Neural progenitor cell (in vitro differentiated cells): ENCODE data around the gene OR52W1. TPM values are rescaled to one million over a fixed set of nuclear protein-coding genes. Genes with fewer than 3 reads are reported as not detected.

Source experiments
- DNase-seq: peaks from one replicate; pipeline ENCODE4 v3.0.0-alpha.2; 2016; ENCODE audit warnings: low spot score
- H2AFZ ChIP-seq: fragments of 200-600 bp; sonication (generic); replicated peaks from 2 replicates; pipeline ENCODE4 v1.6.1; 2016; ENCODE audit warnings: antibody characterized with exemption
- H3F3A ChIP-seq: fragments of 200-600 bp; sonication (generic); 2 replicates; pipeline ENCODE4 v1.6.1; 2016; ENCODE audit warnings: antibody characterized with exemption, low read depth
- H3K27ac ChIP-seq: fragments of 200-600 bp; sonication (generic); 2 replicates; pipeline ENCODE4 v1.5.1; 2016; ENCODE audit warnings: mild to moderate bottlenecking
- H3K27me3 ChIP-seq: fragments of 200-600 bp; sonication (generic); 2 replicates; pipeline ENCODE4 v1.6.1; 2016; ENCODE audit warnings: mild to moderate bottlenecking, moderate library complexity
- H3K36me3 ChIP-seq: fragments of 200-600 bp; sonication (generic); 2 replicates; pipeline ENCODE4 v1.5.1; 2016
- H3K4me1 ChIP-seq: fragments of 200-600 bp; sonication (generic); 2 replicates; pipeline ENCODE4 v1.6.1; 2016; ENCODE audit warnings: mixed run types
- H3K4me2 ChIP-seq: fragments of 200-600 bp; sonication (generic); 2 replicates; pipeline ENCODE4 v1.6.1; 2016
- H3K4me3 ChIP-seq: fragments of 200-600 bp; sonication (generic); 2 replicates; pipeline ENCODE4 v1.5.1; 2016
- H3K79me2 ChIP-seq: fragments of 200-600 bp; sonication (generic); 2 replicates; pipeline ENCODE4 v1.6.1; 2016; ENCODE audit warnings: low read depth
- H3K9ac ChIP-seq: fragments of 200-600 bp; sonication (generic); 2 replicates; pipeline ENCODE4 v1.6.1; 2016
- H3K9me3 ChIP-seq: fragments of 200-600 bp; sonication (generic); 2 replicates; pipeline ENCODE4 v1.5.1; 2016; ENCODE audit warnings: low read depth
- H4K20me1 ChIP-seq: fragments of 200-600 bp; sonication (generic); 2 replicates; pipeline ENCODE4 v1.6.1; 2016; ENCODE audit warnings: low read depth
- H3K27ac Mint-ChIP-seq: 3 replicates; pipeline ENCODE4 v1.8.0; 2021; ENCODE audit warnings: mixed read lengths
- H3K27me3 Mint-ChIP-seq: 2 replicates; pipeline ENCODE4 v1.8.0; 2022; ENCODE audit warnings: low read depth, mild to moderate bottlenecking, inconsistent platforms, moderate library complexity, mixed read lengths; ENCODE audit not compliant: insufficient read depth
- H3K36me3 Mint-ChIP-seq: 3 replicates; pipeline ENCODE4 v1.8.0; 2021; ENCODE audit warnings: mixed read lengths
- H3K4me1 Mint-ChIP-seq: 3 replicates; pipeline ENCODE4 v1.8.0; 2021; ENCODE audit warnings: mixed read lengths
- H3K4me3 Mint-ChIP-seq: 3 replicates; pipeline ENCODE4 v1.8.0; 2021; ENCODE audit warnings: mild to moderate bottlenecking, moderate library complexity, mixed read lengths
- H3K9me3 Mint-ChIP-seq: 3 replicates; pipeline ENCODE4 v1.8.0; 2020; ENCODE audit warnings: mixed read lengths
- CTCF ChIP-seq: fragments of 200-600 bp; sonication (generic); IDR thresholded peaks from 2 replicates; pipeline ENCODE4 v1.5.1; 2017; ENCODE audit warnings: antibody characterized with exemption, mild to moderate bottlenecking
- EZH2 ChIP-seq: fragments of 200-600 bp; sonication (generic); IDR thresholded peaks from 2 replicates; pipeline ENCODE4 v1.6.1; 2017; ENCODE audit warnings: antibody characterized with exemption, mild to moderate bottlenecking, moderate library complexity
- EZH2phosphoT487 ChIP-seq: fragments of 200-600 bp; sonication (generic); IDR thresholded peaks from 2 replicates; pipeline ENCODE4 v1.6.1; 2017; ENCODE audit warnings: antibody characterized with exemption
- total RNA-seq: library from RNA; depleted of rRNA; stranded (reverse); fragments of >200 nt; gene quantifications from 2 replicates; pipeline ENCODE4 v1.2.3, GENCODE V29; 2015; ENCODE audit warnings: low replicate concordance

Gene OR52W1
- total RNA-seq, 1 donor from 2014 or later, result not detected

- Histone ChIP-seq H2AFZ (no peak overlapping the region), H3F3A (no peaks in the 10 kb centered on the region), H3K27ac (no peak overlapping the region), H3K4me2 (no peak overlapping the region), H3K27me3 (no peaks in the 10 kb centered on the region), H3K79me2 (peaks cover 63% of the 10 kb centered on the region), H3K9ac (no peak overlapping the region), H3K36me3 (no peaks in the 10 kb centered on the region), H3K9me3 (no peaks in the 10 kb centered on the region), H3K4me3 (no peak overlapping the region), H3K4me1 (no peaks in the 10 kb centered on the region), H4K20me1 (peaks cover 34% of the 10 kb centered on the region)
- no peak for TF ChIP-seq CTCF
- no peak for TF ChIP-seq EZH2
- TF ChIP-seq EZH2phosphoT487, result no peak
- no peak for DNase-seq
- H3K4me1 Mint-ChIP-seq, result no peaks in the 10 kb centered on the region
- no peaks in the 10 kb centered on the region for H3K9me3 Mint-ChIP-seq
- no peaks in the 10 kb centered on the region for H3K27me3 Mint-ChIP-seq
- no peak overlapping the region for H3K4me3 Mint-ChIP-seq
- peaks cover 7% of the 10 kb centered on the region for H3K36me3 Mint-ChIP-seq
- H3K27ac Mint-ChIP-seq, result no peak overlapping the region
Observed at GRCh38 chr11:6225896-6226295, 26.9 kb downstream of the OR52W1 start.

GRCh38 chr11:6228520-6228919 is 29.5 kb downstream of the OR52W1 start:
- no peak overlapping the region for H3K9ac ChIP-seq
- H3K4me3 Mint-ChIP-seq, result no peak overlapping the region
- no peak overlapping the region for H3K4me3 ChIP-seq
- no peaks in the 10 kb centered on the region for H3F3A ChIP-seq
- H3K27ac Mint-ChIP-seq, result no peak overlapping the region
- no peaks in the 10 kb centered on the region for H3K36me3 ChIP-seq
- H3K4me1 ChIP-seq, result peaks cover 5% of the 10 kb centered on the region
- DNase-seq, result no peak
- peaks cover 45% of the 10 kb centered on the region for H4K20me1 ChIP-seq
- H3K27ac ChIP-seq, result no peak overlapping the region
- no peaks in the 10 kb centered on the region for H3K9me3 ChIP-seq
- TF ChIP-seq EZH2phosphoT487, result no peak
- H3K79me2 ChIP-seq, result peaks cover 89% of the 10 kb centered on the region
- no peaks in the 10 kb centered on the region for H3K27me3 ChIP-seq
- no peak overlapping the region for H3K4me2 ChIP-seq
- H2AFZ ChIP-seq, result no peak overlapping the region
- peaks cover 4% of the 10 kb centered on the region for H3K4me1 Mint-ChIP-seq
- no peaks in the 10 kb centered on the region for H3K9me3 Mint-ChIP-seq
- H3K36me3 Mint-ChIP-seq, result peaks cover under 1% of the 10 kb centered on the region
- no peaks in the 10 kb centered on the region for H3K27me3 Mint-ChIP-seq

- no peaks in the 10 kb centered on the region for H3K27me3 ChIP-seq
- no peak for DNase-seq
- Mint-ChIP-seq H3K27ac (no peak overlapping the region), H3K27me3 (no peaks in the 10 kb centered on the region), H3K4me1 (peaks cover 10% of the 10 kb centered on the region), H3K4me3 (no peak overlapping the region), H3K36me3 (no peaks in the 10 kb centered on the region), H3K9me3 (no peaks in the 10 kb centered on the region)
- no peak overlapping the region for H3K4me3 ChIP-seq
- no peaks in the 10 kb centered on the region for H3K9me3 ChIP-seq
- no peak for TF ChIP-seq EZH2
- no peak for TF ChIP-seq EZH2phosphoT487
- no peak for TF ChIP-seq CTCF
- peaks cover 8% of the 10 kb centered on the region for H3K4me1 ChIP-seq
- no peak overlapping the region for H3K4me2 ChIP-seq
- H3K27ac ChIP-seq, result no peak overlapping the region
- H3F3A ChIP-seq, result no peaks in the 10 kb centered on the region
- no peak overlapping the region for H3K9ac ChIP-seq
- H3K79me2 ChIP-seq, result peaks cover 94% of the 10 kb centered on the region
- no peak overlapping the region for H2AFZ ChIP-seq
- peaks cover 45% of the 10 kb centered on the region for H4K20me1 ChIP-seq
- H3K36me3 ChIP-seq, result no peaks in the 10 kb centered on the region
Observed at GRCh38 chr11:6229911-6230310, 30.9 kb downstream of the OR52W1 start.

GRCh38 chr11:6232899-6233298 is 33.9 kb downstream of the OR52W1 start:
- no peaks in the 10 kb centered on the region for H3K9me3 Mint-ChIP-seq
- H3K9ac ChIP-seq, result no peak overlapping the region
- H3K27ac Mint-ChIP-seq, result no peak overlapping the region
- peak overlapping the region; percentile 97 for H3K4me3 ChIP-seq
- peaks cover 64% of the 10 kb centered on the region for H3K79me2 ChIP-seq
- no peaks in the 10 kb centered on the region for H3K36me3 Mint-ChIP-seq
- H3K4me1 ChIP-seq, result peaks cover 8% of the 10 kb centered on the region
- no peak overlapping the region for H2AFZ ChIP-seq
- no peak for TF ChIP-seq EZH2
- TF ChIP-seq CTCF, result no peak
- no peaks in the 10 kb centered on the region for H3K27me3 ChIP-seq
- peak overlapping the region; percentile 95 for H3K4me2 ChIP-seq
- peaks cover 13% of the 10 kb centered on the region for H3K4me1 Mint-ChIP-seq
- DNase-seq, result no peak
- peaks cover 12% of the 10 kb centered on the region for H3F3A ChIP-seq
- peaks cover 30% of the 10 kb centered on the region for H4K20me1 ChIP-seq
- H3K4me3 Mint-ChIP-seq, result peak overlapping the region; percentile 59
- H3K27ac ChIP-seq, result no peak overlapping the region
- no peaks in the 10 kb centered on the region for H3K36me3 ChIP-seq
- no peaks in the 10 kb centered on the region for H3K9me3 ChIP-seq
- H3K27me3 Mint-ChIP-seq, result peaks cover 2% of the 10 kb centered on the region
